ENCODE results near the gene FAM53A.

Gene FAM53A

GRCh38 chr4:1659104-1660043 lies 24.7 kb downstream of the FAM53A start:
- TF ChIP-seq CTCF (IDR thresholded peaks at IDR 0.05; ENCODE audit: low read depth, low read length): no peak
- DNase-seq (ENCODE audit: low read depth in 2 of 2): no peak
- no peak overlapping the region for H3K4me3 ChIP-seq (replicated peaks in 1 of 2; ENCODE audit: low read depth in 2 of 2, low read length in 2 of 2)

GRCh38 chr4:1658581-1658980 lies 25.5 kb downstream of the FAM53A start:
- DNase-seq (ENCODE audit: low read depth in 2 of 2): no peak
- H3K4me3 ChIP-seq (replicated peaks in 1 of 2; ENCODE audit: low read depth in 2 of 2, low read length in 2 of 2): no peak overlapping the region
- no peak for TF ChIP-seq CTCF (IDR thresholded peaks at IDR 0.05; ENCODE audit: low read depth, low read length)

GRCh38 chr4:1658146-1658545 lies 26.0 kb downstream of the FAM53A start:
- no peak overlapping the region for H3K4me3 ChIP-seq (replicated peaks in 1 of 2; ENCODE audit: low read depth in 2 of 2, low read length in 2 of 2)
- no peak for TF ChIP-seq CTCF (IDR thresholded peaks at IDR 0.05; ENCODE audit: low read depth, low read length)
- no peak for DNase-seq (ENCODE audit: low read depth in 2 of 2)

- no peak for DNase-seq (ENCODE audit: low read depth in 2 of 2)
Observed at GRCh38 chr4:1656986-1657385, 27.1 kb downstream of the FAM53A start.

GRCh38 chr4:1656132-1656531 lies 28.0 kb downstream of the FAM53A start:
- TF ChIP-seq CTCF (IDR thresholded peaks at IDR 0.05; ENCODE audit: low read depth, low read length): no peak
- no peak overlapping the region for H3K4me3 ChIP-seq (replicated peaks in 1 of 2; ENCODE audit: low read depth in 2 of 2, low read length in 2 of 2)
- DNase-seq (ENCODE audit: low read depth in 2 of 2): no peak

More at GRCh38 chr4:1656986-1657385, 27.1 kb downstream of the FAM53A start:
- H3K4me3 ChIP-seq (replicated peaks in 1 of 2; ENCODE audit: low read depth in 2 of 2, low read length in 2 of 2): no peak overlapping the region
- no peak for TF ChIP-seq CTCF (IDR thresholded peaks at IDR 0.05; ENCODE audit: low read depth, low read length)

GRCh38 chr4:1655676-1656075 lies 28.4 kb downstream of the FAM53A start:
- no peak for TF ChIP-seq CTCF (IDR thresholded peaks at IDR 0.05; ENCODE audit: low read depth, low read length)
- no peak for DNase-seq (ENCODE audit: low read depth in 2 of 2)
- H3K4me3 ChIP-seq (replicated peaks in 1 of 2; ENCODE audit: low read depth in 2 of 2, low read length in 2 of 2): no peak overlapping the region

All from cardiac fibroblast (primary cell).